Measurements from ENCODE around the gene COA7.
"Not testable (repeated sequence)": the region's sequence is repeated elsewhere in the genome, so short reads cannot be mapped to it uniquely, and the experiment has no call there.

Gene COA7

GRCh38 chr1:52702886-52703787 is 5.0 kb upstream of the COA7 start:
- Histone ChIP-seq H3K27ac (ENCODE audit: low read depth, low read length, severe bottlenecking) (peak overlapping the region; percentile 24), H3K36me3 (ENCODE audit: control insufficient read depth, insufficient read depth, low read length) (no peaks in the 10 kb centered on the region), H3K4me1 (ENCODE audit: control insufficient read depth, insufficient read depth, low read length, poor library complexity, severe bottlenecking) (peaks cover 3% of the 10 kb centered on the region), H3K9me3 (ENCODE audit: control insufficient read depth, low read length) (no peaks in the 10 kb centered on the region), H3K4me3 (ENCODE audit: extremely low read depth, insufficient read depth, low read length, poor library complexity, severe bottlenecking) (peak overlapping the region; percentile 40)
- 3 to 7% methylated on average over 28 to 31 of the region's 35 CpGs for WGBS, 2 experiments (ENCODE audit: insufficient coverage in 2 of 2)

GRCh38 chr1:52695627-52696026 is 2.5 kb downstream of the COA7 start:
- Histone ChIP-seq H3K4me1 (ENCODE audit: control insufficient read depth, insufficient read depth, low read length, poor library complexity, severe bottlenecking) (no peaks in the 10 kb centered on the region), H3K9me3 (ENCODE audit: control insufficient read depth, low read length) (no peaks in the 10 kb centered on the region), H3K36me3 (ENCODE audit: control insufficient read depth, insufficient read depth, low read length) (peaks cover 31% of the 10 kb centered on the region), H3K4me3 (ENCODE audit: extremely low read depth, insufficient read depth, low read length, poor library complexity, severe bottlenecking) (no peak overlapping the region), H3K27ac (ENCODE audit: low read depth, low read length, severe bottlenecking) (no peak overlapping the region)
- WGBS, 2 experiments (ENCODE audit: insufficient coverage in 2 of 2), result 97 to 98% methylated on average over 5 to 7 of the region's 7 CpGs

- H3K9me3 ChIP-seq (ENCODE audit: control insufficient read depth, low read length), result no peaks in the 10 kb centered on the region
- no peak overlapping the region for H3K4me3 ChIP-seq (ENCODE audit: extremely low read depth, insufficient read depth, low read length, poor library complexity, severe bottlenecking)
- H3K36me3 ChIP-seq (ENCODE audit: control insufficient read depth, insufficient read depth, low read length), result peaks cover 41% of the 10 kb centered on the region
- H3K27ac ChIP-seq (ENCODE audit: low read depth, low read length, severe bottlenecking), result no peak overlapping the region
- no peaks in the 10 kb centered on the region for H3K4me1 ChIP-seq (ENCODE audit: control insufficient read depth, insufficient read depth, low read length, poor library complexity, severe bottlenecking)
- 100% methylated on average over 1 of the region's 1 CpG for WGBS, 2 experiments (ENCODE audit: insufficient coverage in 2 of 2)
Measured at GRCh38 chr1:52693843-52694242, 4.3 kb downstream of the COA7 start.

- H3K27ac ChIP-seq (ENCODE audit: low read depth, low read length, severe bottlenecking); H3K4me3 ChIP-seq (ENCODE audit: extremely low read depth, insufficient read depth, low read length, poor library complexity, severe bottlenecking); H3K4me1 ChIP-seq (ENCODE audit: control insufficient read depth, insufficient read depth, low read length, poor library complexity, severe bottlenecking); H3K9me3 ChIP-seq (ENCODE audit: control insufficient read depth, low read length): not testable (repeated sequence)
- WGBS, 2 experiments (ENCODE audit: insufficient coverage in 2 of 2), result 90 to 96% methylated on average over 4 to 7 of the region's 10 CpGs
- H3K36me3 ChIP-seq (ENCODE audit: control insufficient read depth, insufficient read depth, low read length), result peaks cover 46% of the 10 kb centered on the region
Measured at GRCh38 chr1:52693351-52693750, 4.8 kb downstream of the COA7 start.

GRCh38 chr1:52692697-52693096 is 5.5 kb downstream of the COA7 start:
- H3K4me1 ChIP-seq (ENCODE audit: control insufficient read depth, insufficient read depth, low read length, poor library complexity, severe bottlenecking), result no peaks in the 10 kb centered on the region
- no peak overlapping the region for H3K4me3 ChIP-seq (ENCODE audit: extremely low read depth, insufficient read depth, low read length, poor library complexity, severe bottlenecking)
- WGBS, 2 experiments (ENCODE audit: insufficient coverage in 2 of 2), result 100% methylated on average over 2 to 4 of the region's 4 CpGs
- peaks cover 52% of the 10 kb centered on the region for H3K36me3 ChIP-seq (ENCODE audit: control insufficient read depth, insufficient read depth, low read length)
- no peak overlapping the region for H3K27ac ChIP-seq (ENCODE audit: low read depth, low read length, severe bottlenecking)
- no peaks in the 10 kb centered on the region for H3K9me3 ChIP-seq (ENCODE audit: control insufficient read depth, low read length)

- Histone ChIP-seq H3K9me3 (ENCODE audit: control insufficient read depth, low read length) (no peaks in the 10 kb centered on the region), H3K36me3 (ENCODE audit: control insufficient read depth, insufficient read depth, low read length) (peaks cover 61% of the 10 kb centered on the region)
- WGBS, 2 experiments (ENCODE audit: insufficient coverage in 2 of 2), result 93 to 100% methylated on average over 3 of the region's 3 CpGs
Measured at GRCh38 chr1:52691821-52692220, 6.3 kb downstream of the COA7 start.

GRCh38 chr1:52686830-52687229 is 11.3 kb downstream of the COA7 start:
- Histone ChIP-seq H3K4me3 (ENCODE audit: extremely low read depth, insufficient read depth, low read length, poor library complexity, severe bottlenecking) (no peak overlapping the region), H3K4me1 (ENCODE audit: control insufficient read depth, insufficient read depth, low read length, poor library complexity, severe bottlenecking) (no peaks in the 10 kb centered on the region), H3K27ac (ENCODE audit: low read depth, low read length, severe bottlenecking) (no peak overlapping the region), H3K9me3 (ENCODE audit: control insufficient read depth, low read length) (no peaks in the 10 kb centered on the region), H3K36me3 (ENCODE audit: control insufficient read depth, insufficient read depth, low read length) (peaks cover 55% of the 10 kb centered on the region)
- WGBS, 2 experiments (ENCODE audit: insufficient coverage in 2 of 2), result 89 to 100% methylated on average over 3 to 5 of the region's 5 CpGs

More at GRCh38 chr1:52691821-52692220, 6.3 kb downstream of the COA7 start:
- no peak overlapping the region for H3K27ac ChIP-seq (ENCODE audit: low read depth, low read length, severe bottlenecking)
- H3K4me1 ChIP-seq (ENCODE audit: control insufficient read depth, insufficient read depth, low read length, poor library complexity, severe bottlenecking), result no peaks in the 10 kb centered on the region
- no peak overlapping the region for H3K4me3 ChIP-seq (ENCODE audit: extremely low read depth, insufficient read depth, low read length, poor library complexity, severe bottlenecking)

- WGBS, 2 experiments (ENCODE audit: insufficient coverage in 2 of 2), result 64% methylated on average over 9 to 11 of the region's 17 CpGs
- not testable (repeated sequence) for H3K4me3 ChIP-seq (ENCODE audit: extremely low read depth, insufficient read depth, low read length, poor library complexity, severe bottlenecking); H3K4me1 ChIP-seq (ENCODE audit: control insufficient read depth, insufficient read depth, low read length, poor library complexity, severe bottlenecking); H3K9me3 ChIP-seq (ENCODE audit: control insufficient read depth, low read length); H3K27ac ChIP-seq (ENCODE audit: low read depth, low read length, severe bottlenecking)
- H3K36me3 ChIP-seq (ENCODE audit: control insufficient read depth, insufficient read depth, low read length), result peaks cover 52% of the 10 kb centered on the region
Measured at GRCh38 chr1:52686261-52686751, 11.8 kb downstream of the COA7 start.

- Histone ChIP-seq H3K36me3 (ENCODE audit: control insufficient read depth, insufficient read depth, low read length) (peaks cover 40% of the 10 kb centered on the region), H3K27ac (ENCODE audit: low read depth, low read length, severe bottlenecking) (no peak overlapping the region), H3K9me3 (ENCODE audit: control insufficient read depth, low read length) (no peaks in the 10 kb centered on the region), H3K4me1 (ENCODE audit: control insufficient read depth, insufficient read depth, low read length, poor library complexity, severe bottlenecking) (peaks cover under 1% of the 10 kb centered on the region), H3K4me3 (ENCODE audit: extremely low read depth, insufficient read depth, low read length, poor library complexity, severe bottlenecking) (no peak overlapping the region)
- no CpG with 5 or more reads among the region's 1 CpG for WGBS, 2 experiments (ENCODE audit: insufficient coverage in 2 of 2)
Measured at GRCh38 chr1:52684545-52684944, 13.6 kb downstream of the COA7 start.

- Histone ChIP-seq H3K27ac (ENCODE audit: low read depth, low read length, severe bottlenecking) (no peak overlapping the region), H3K36me3 (ENCODE audit: control insufficient read depth, insufficient read depth, low read length) (peaks cover 33% of the 10 kb centered on the region), H3K4me3 (ENCODE audit: extremely low read depth, insufficient read depth, low read length, poor library complexity, severe bottlenecking) (no peak overlapping the region), H3K9me3 (ENCODE audit: control insufficient read depth, low read length) (no peaks in the 10 kb centered on the region), H3K4me1 (ENCODE audit: control insufficient read depth, insufficient read depth, low read length, poor library complexity, severe bottlenecking) (peaks cover 7% of the 10 kb centered on the region)
- 90 to 92% methylated on average over 2 to 3 of the region's 4 CpGs for WGBS, 2 experiments (ENCODE audit: insufficient coverage in 2 of 2)
Measured at GRCh38 chr1:52683367-52683940, 14.7 kb downstream of the COA7 start.

GRCh38 chr1:52681136-52681535 is 17.0 kb downstream of the COA7 start:
- H3K27ac ChIP-seq (ENCODE audit: low read depth, low read length, severe bottlenecking), result no peak overlapping the region
- peaks cover 7% of the 10 kb centered on the region for H3K4me1 ChIP-seq (ENCODE audit: control insufficient read depth, insufficient read depth, low read length, poor library complexity, severe bottlenecking)

More at GRCh38 chr1:52681136-52681535, 17.0 kb downstream of the COA7 start:
- Histone ChIP-seq H3K9me3 (ENCODE audit: control insufficient read depth, low read length) (no peaks in the 10 kb centered on the region), H3K36me3 (ENCODE audit: control insufficient read depth, insufficient read depth, low read length) (peaks cover 13% of the 10 kb centered on the region), H3K4me3 (ENCODE audit: extremely low read depth, insufficient read depth, low read length, poor library complexity, severe bottlenecking) (no peak overlapping the region)
- 92 to 100% methylated on average over 2 of the region's 4 CpGs for WGBS, 2 experiments (ENCODE audit: insufficient coverage in 2 of 2)

All from mesodermal cell (in vitro differentiated cells).